ENCODE results near the gene NRP2.

- TF ChIP-seq CTCF (IDR thresholded peaks at IDR 0.05) (no peak), EZH2 (IDR thresholded peaks at IDR 0.05; ENCODE audit: borderline replicate concordance, insufficient read depth, low read depth, low read length, poor library complexity, severe bottlenecking) (no peak)
Observed at GRCh38 chr2:205730191-205730590, 47.9 kb downstream of the NRP2 start.

Data from B cell (primary cell).